Spleen (tissue), 7 donors: ENCODE results near the gene PKNOX1.

Experiments used
- POLR2A ChIP-seq, 3 donors: fragments of 450-650 bp; IDR thresholded peaks; one replicate each; pipeline ENCODE4 v1.5.1; 2017; ENCODE audit warnings: antibody characterized with exemption in 3 of 3, mild to moderate bottlenecking in 1 of 3
- TF ChIP-seq, protein P1 (sequence below), 11 experiments: fragments of 200-600 bp in 7 of 11; fragments of 450-650 bp in 4 of 11; sonication (generic) in 4 of 11; IDR thresholded peaks in 8 of 11; conservative IDR thresholded peaks in 3 of 11; 1 replicate in 7 of 11; 2 replicates in 4 of 11; pipeline versions ENCODE4 v1.4.0 to v1.8.0; 2016 to 2021; ENCODE audit warnings: antibody characterized with exemption in 11 of 11, inconsistent platforms in 4 of 11, mild to moderate bottlenecking in 1 of 11
- donor health status: DM: no; HTN: no; CAD: no; lungs with moderate emphysema.
- donor health status: DM: no; HTN: no; CAD: no.
- donor health status: DM: no; HTN: no; CAD: no.

DNA sequence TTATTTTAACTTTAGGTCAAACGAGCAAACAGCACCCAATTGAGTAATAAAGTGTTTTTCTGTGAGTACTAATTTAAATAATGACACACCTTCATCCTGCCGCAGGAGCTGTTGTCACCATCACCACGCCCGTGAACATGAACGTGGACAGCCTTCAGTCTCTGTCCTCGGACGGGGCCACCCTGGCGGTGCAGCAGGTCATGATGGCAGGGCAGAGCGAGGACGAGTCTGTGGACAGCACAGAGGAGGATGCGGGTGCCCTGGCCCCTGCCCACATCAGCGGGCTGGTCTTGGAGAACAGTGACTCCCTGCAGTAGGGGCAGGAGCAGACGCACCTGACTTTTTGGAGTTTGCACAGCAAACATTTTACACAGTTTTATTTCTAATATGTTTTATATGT is 55.4 kb downstream of the PKNOX1 start:
- TF ChIP-seq, protein P1, sequence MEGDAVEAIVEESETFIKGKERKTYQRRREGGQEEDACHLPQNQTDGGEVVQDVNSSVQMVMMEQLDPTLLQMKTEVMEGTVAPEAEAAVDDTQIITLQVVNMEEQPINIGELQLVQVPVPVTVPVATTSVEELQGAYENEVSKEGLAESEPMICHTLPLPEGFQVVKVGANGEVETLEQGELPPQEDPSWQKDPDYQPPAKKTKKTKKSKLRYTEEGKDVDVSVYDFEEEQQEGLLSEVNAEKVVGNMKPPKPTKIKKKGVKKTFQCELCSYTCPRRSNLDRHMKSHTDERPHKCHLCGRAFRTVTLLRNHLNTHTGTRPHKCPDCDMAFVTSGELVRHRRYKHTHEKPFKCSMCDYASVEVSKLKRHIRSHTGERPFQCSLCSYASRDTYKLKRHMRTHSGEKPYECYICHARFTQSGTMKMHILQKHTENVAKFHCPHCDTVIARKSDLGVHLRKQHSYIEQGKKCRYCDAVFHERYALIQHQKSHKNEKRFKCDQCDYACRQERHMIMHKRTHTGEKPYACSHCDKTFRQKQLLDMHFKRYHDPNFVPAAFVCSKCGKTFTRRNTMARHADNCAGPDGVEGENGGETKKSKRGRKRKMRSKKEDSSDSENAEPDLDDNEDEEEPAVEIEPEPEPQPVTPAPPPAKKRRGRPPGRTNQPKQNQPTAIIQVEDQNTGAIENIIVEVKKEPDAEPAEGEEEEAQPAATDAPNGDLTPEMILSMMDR (IDR thresholded peaks at IDR 0.05 in 8 of 11, conservative IDR thresholded peaks at IDR 0.05 in 3 of 11): no peak
- TF ChIP-seq POLR2A (IDR thresholded peaks at IDR 0.05): no peak
